ENCODE data around the gene NT5M. TPM values are rescaled to one million over a fixed set of nuclear protein-coding genes. Genes with fewer than 3 reads are reported as not detected.
A peak's percentile ranks its signal among the peaks of the same experiment; 100 is the strongest.

The NT5M gene
- total RNA-seq, 1 donor from 2014 or later = 3.2 TPM

DNA sequence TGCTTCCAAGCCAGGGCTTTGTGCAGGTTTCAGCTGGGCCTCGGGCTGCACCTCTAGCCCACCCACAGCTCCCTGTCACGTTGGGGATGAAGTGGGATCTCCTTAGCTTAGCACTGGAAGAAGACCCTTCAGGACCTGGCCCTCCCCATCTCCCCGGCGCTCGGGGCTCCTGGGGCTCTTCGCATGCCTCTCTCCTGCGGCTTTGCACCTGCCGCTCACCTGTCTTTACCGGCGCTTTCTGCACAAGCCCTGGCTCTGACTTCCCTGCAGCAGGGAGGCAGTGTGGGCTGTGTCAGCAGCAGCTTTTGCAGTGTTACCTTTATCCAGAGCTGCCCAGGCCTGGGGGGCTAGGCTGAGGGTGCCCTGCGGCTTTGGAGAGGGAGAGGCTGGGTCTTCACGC lies 52.3 kb downstream of the NT5M start:
- TF ChIP-seq POLR2A (IDR thresholded peaks at IDR 0.05) (no peak), POLR2AphosphoS5 (IDR thresholded peaks at IDR 0.05; ENCODE audit: insufficient read depth in 1 of 2, low read depth in 1 of 2) (no peak)
- TF ChIP-seq, protein P1, sequence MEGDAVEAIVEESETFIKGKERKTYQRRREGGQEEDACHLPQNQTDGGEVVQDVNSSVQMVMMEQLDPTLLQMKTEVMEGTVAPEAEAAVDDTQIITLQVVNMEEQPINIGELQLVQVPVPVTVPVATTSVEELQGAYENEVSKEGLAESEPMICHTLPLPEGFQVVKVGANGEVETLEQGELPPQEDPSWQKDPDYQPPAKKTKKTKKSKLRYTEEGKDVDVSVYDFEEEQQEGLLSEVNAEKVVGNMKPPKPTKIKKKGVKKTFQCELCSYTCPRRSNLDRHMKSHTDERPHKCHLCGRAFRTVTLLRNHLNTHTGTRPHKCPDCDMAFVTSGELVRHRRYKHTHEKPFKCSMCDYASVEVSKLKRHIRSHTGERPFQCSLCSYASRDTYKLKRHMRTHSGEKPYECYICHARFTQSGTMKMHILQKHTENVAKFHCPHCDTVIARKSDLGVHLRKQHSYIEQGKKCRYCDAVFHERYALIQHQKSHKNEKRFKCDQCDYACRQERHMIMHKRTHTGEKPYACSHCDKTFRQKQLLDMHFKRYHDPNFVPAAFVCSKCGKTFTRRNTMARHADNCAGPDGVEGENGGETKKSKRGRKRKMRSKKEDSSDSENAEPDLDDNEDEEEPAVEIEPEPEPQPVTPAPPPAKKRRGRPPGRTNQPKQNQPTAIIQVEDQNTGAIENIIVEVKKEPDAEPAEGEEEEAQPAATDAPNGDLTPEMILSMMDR (IDR thresholded peaks at IDR 0.05) = no peak
- peaks cover 12% of the 10 kb centered on the region for H3K4me1 ChIP-seq
- intact Hi-C loops (cut with DNase I) = loop anchor here (2.0 to 5.0 kb wide), 2 partner anchors 142 to 287 kb away; partner anchors contain the start of gene RASD1
- H3K27me3 ChIP-seq = no peaks in the 10 kb centered on the region
- H3K27ac ChIP-seq = no peak overlapping the region
- H3K36me3 ChIP-seq = no peaks in the 10 kb centered on the region
- no peak for DNase-seq (ENCODE audit: extremely low spot score in 2 of 2)
- no peaks in the 10 kb centered on the region for H3K9me3 ChIP-seq
- no peak overlapping the region for H3K4me3 ChIP-seq

DNA sequence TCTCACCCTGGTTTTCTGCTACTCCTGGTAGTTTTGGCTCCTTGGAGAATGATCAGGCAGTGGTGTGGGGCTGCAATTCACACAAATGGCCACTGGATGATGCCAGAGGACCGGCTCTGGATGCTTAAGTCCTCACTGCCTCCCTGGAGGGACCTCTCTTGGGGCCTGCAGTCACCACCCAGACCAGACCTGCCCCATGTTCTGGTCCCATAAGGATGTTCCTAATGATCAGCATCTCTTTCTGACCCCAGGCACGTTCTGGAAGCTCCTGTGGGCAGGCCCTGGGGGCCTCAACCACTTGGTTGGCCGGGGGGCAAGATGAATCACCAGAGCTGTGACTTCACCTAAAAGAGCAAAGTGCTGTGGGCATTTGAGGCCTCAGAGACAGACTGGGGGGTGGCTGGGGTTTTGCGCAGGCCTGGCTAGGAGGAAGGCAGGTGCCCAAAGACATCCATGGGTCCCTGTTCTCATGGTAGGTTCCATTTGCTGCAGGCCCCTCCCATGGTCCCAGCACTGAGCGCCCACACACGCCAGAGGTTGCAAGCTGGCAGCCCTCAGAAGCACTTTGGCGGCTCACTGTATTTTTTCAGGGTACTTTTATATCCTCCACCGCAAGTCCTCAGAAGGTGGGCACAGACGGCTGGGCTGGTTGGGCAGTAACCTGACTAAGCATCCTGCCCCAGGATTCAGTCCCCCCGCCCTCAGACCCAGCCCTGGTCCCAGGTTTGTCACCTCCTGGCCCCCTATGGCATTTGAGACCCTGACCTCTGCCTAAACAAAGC lies 53.2 kb downstream of the NT5M start:
- Histone ChIP-seq H3K4me3 (no peak overlapping the region), H3K9me3 (no peaks in the 10 kb centered on the region), H3K36me3 (no peaks in the 10 kb centered on the region), H3K4me1 (peaks cover 12% of the 10 kb centered on the region), H3K27me3 (no peaks in the 10 kb centered on the region), H3K27ac (no peak overlapping the region)
- TF ChIP-seq POLR2A (IDR thresholded peaks at IDR 0.05) = no peak
- TF ChIP-seq, protein P1 (IDR thresholded peaks at IDR 0.05) = peak; percentile 91 to 100 (median 96)
- intact Hi-C loops (cut with DNase I) = loop anchor here (5.0 kb wide), 1 partner anchor 141 kb away; the partner anchor contains the start of gene RASD1
- DNase-seq (ENCODE audit: extremely low spot score in 2 of 2) = no peak

DNA sequence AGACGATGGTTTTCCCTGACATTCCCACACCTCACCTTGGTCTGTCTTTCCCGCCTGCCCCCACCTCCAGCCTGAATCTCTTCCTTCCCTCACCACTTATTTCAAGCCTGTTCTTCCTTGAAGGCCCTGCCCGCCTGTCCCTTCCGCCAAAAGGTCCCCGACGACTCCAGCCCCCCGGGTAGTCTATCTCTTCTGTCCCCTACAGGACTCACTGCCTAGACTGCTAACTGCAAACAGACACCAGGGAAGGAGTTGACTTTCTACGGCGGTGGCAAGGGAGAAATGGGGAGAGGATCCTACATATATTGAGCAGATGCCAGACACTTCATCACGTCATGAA lies 53.7 kb downstream of the NT5M start:
- DNase-seq (ENCODE audit: extremely low spot score in 2 of 2) = no peak
- intact Hi-C loops (cut with DNase I) = loop anchor here (5.0 kb wide), 1 partner anchor 140 kb away; the partner anchor contains the start of gene RASD1

GRCh38 chr17:17358060-17358751 lies 55.0 kb downstream of the NT5M start:
- TF ChIP-seq, protein P1 (IDR thresholded peaks at IDR 0.05) = no peak
- no peak for TF ChIP-seq POLR2A (IDR thresholded peaks at IDR 0.05)
- TF ChIP-seq POLR2AphosphoS5 (IDR thresholded peaks at IDR 0.05; ENCODE audit: insufficient read depth in 1 of 2, low read depth in 1 of 2) = no peak
- no peaks in the 10 kb centered on the region for H3K36me3 ChIP-seq
- no peak overlapping the region for H3K27ac ChIP-seq
- intact Hi-C loops (cut with DNase I) = loop anchor here (5.0 kb wide), 1 partner anchor 139 kb away; the partner anchor contains the start of gene RASD1
- H3K9me3 ChIP-seq = no peaks in the 10 kb centered on the region
- no peak overlapping the region for H3K4me3 ChIP-seq
- no peaks in the 10 kb centered on the region for H3K27me3 ChIP-seq
- DNase-seq (ENCODE audit: extremely low spot score in 2 of 2) = no peak
- peaks cover 8% of the 10 kb centered on the region for H3K4me1 ChIP-seq

More for the DNA sequence above, 53.7 kb downstream of the NT5M start:
- Histone ChIP-seq H3K9me3 (no peaks in the 10 kb centered on the region), H3K36me3 (no peaks in the 10 kb centered on the region), H3K27me3 (no peaks in the 10 kb centered on the region), H3K4me1 (peaks cover 12% of the 10 kb centered on the region), H3K4me3 (no peak overlapping the region), H3K27ac (no peak overlapping the region)
- TF ChIP-seq, protein P1 (IDR thresholded peaks at IDR 0.05) = no peak
- no peak for TF ChIP-seq POLR2A (IDR thresholded peaks at IDR 0.05)
- TF ChIP-seq POLR2AphosphoS5 (IDR thresholded peaks at IDR 0.05; ENCODE audit: insufficient read depth in 1 of 2, low read depth in 1 of 2) = no peak
